Hematopoietic multipotent progenitor cell treated with erythropoietin and hydrocortisone succinate and interleukin-3 and kit ligand, for 8 days (in vitro differentiated cells): ENCODE measurements around the gene FEZ2.
A peak's percentile ranks its signal among the peaks of the same experiment; 100 is the strongest.
"Not testable (repeated sequence)": the region's sequence is repeated elsewhere in the genome, so short reads cannot be mapped to it uniquely, and the experiment has no call there.

Source experiments
- DNase-seq: peaks from one replicate; pipeline ENCODE4 v3.0.0-alpha.2; 2015

The FEZ2 gene, protein sequence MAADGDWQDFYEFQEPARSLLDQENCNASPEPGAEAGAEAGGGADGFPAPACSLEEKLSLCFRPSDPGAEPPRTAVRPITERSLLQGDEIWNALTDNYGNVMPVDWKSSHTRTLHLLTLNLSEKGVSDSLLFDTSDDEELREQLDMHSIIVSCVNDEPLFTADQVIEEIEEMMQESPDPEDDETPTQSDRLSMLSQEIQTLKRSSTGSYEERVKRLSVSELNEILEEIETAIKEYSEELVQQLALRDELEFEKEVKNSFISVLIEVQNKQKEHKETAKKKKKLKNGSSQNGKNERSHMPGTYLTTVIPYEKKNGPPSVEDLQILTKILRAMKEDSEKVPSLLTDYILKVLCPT

DNA sequence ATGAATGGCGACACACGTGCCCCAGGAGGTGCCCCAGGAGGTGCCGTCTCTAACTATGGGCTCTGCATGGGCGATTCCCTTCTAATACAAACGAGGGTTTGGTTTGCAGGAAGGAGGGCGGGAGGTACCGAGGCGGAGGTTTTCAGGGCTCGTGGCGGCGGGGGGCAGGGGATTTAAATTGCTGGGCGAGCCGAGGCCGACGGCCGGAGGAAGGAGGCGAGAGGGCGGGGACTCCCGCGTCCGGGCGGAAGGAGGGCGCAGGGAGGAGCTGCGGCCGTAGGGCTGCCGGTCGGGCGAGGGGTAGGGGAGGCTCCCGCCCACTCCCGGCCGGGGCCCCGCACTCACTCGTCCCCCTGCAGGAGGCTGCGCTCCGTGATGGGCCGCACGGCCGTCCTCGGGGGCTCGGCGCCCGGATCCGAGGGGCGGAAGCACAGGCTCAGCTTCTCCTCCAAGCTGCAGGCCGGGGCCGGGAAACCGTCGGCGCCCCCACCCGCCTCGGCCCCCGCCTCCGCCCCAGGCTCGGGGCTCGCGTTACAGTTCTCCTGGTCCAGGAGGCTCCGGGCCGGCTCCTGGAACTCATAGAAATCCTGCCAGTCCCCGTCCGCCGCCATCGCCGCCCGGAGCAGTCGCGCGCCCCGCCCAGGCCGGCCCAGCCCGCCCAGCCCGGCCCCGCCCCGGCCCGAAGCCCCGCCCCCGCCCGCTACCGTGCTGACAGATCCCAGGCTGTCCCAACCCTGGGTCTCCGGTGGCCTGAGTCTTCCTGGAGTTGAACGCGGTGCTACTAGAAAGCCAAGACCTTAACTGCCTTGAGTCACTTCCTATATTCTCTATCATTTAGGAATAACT is at the start of gene FEZ2:
FEZ2 (minus strand) TSS at position 637 of the 846 bp plus-strand sequence; CDS start at position 611, 26 bp downstream.
- DNase-seq: peak; percentile 79

DNA sequence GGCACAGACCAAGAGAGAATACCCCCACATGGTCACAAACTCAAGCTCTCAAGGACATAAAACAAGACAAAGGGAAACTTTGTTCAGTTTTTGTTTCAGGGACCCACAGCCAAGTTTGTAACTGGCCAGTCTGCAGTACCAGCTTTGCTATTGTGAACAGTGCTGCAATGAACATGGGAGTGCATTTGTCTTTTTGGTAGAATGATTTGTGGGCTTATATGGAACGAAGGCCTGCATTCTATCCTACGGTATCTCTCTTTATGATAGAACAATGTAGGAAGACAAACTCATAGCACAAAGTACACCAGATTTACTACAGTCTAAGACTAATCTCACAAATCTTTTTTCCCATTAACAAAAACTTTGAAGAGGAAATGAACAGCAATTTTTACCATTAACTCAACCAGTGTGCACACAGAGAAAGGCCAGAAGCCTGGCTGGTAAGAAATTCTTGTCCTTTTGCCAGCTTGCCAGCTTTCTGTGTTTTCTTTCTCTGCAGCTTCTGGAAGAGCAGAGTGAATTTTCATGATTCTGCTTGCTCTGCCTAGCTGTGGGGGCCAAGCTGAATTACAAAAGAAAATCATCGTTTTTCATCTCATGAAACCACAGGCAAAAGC is 37.1 kb upstream of the FEZ2 start:
- no peak for DNase-seq

DNA sequence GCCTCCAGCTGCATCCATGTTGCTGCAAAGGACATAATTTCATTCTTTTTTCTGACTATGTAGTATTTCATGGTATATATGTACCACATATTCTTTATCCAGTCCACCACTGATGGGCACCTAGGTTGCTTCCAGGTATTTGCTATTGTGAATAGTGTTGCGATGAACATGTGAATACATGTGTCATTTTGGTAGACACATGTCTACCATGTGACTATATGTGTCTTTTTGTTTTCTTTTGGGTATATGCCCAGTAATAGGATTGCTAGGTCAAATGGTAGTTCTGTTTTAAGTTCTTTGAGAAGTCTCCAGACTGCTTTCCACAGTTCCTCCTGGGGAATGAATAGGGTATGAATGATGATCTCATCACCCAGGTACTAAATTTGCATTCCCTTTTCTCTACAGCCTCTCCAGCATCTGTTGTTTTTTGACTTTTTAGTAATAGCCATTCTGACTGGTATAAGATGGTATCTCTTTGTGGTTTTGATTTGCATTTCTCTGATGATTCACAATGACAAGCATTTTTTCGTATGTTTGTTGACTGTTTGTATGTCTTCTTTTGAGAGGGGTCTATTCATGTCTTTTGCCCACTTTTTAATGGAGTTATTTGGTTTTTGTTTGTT is 35.6 kb upstream of the FEZ2 start:
- no peak for DNase-seq

DNA sequence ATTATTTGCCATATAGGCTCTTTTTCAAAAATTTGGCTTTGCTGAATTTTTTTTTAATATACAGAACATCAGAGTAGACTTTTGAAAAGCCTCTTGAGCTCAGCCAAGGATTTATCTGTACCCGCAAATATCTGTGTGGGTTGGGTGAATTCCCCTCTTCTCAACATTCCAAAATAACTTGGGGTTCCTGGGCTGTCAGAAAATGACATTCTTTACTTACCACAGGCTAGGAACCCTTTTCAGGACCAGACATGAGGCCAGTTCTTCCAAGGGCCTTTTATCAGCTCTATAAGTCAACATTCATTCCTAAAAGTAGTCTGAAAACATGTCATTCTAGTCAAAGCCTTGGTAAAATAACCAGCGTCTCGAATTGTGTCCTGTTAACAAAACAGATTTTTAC is 28.8 kb upstream of the FEZ2 start:
- no peak for DNase-seq

DNA sequence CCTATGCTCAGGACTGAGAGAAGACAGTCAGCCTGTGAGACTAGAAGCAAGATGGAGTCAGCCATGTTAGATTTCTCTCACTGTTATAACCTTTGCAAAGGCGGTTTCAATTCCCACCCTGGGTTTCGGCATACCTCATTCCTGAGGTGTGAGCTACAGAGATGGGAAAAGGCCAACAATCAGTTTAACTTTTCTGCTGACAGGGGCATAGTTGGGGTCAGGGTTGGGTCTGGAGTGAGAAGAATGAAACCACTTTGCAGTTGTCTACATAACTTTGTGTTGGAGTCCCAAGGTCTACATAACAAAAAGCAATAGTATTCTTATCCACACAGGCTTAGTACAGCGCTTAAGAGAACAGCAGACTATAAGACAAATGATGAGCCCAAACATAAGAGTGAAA is 28.1 kb upstream of the FEZ2 start:
- DNase-seq: no peak

DNA sequence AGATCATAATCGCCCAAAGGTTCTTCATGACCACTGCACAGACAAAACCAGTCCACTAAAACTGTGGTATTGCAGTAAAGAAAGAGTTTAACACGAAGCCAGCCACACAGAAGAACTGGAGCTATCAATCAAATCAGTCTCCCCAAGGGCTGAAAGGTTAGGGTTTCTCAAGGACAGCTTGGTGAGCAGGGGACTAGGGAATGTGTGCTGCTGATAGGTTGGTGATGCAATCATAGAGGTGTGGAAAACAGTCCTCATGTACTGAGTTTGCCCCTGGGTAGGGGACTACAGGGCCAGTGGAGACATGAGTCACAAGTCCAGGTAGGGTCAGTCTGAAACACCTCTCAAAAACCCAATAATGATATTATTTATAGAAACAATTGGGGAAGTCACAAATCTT is 27.3 kb upstream of the FEZ2 start:
- DNase-seq: no peak

DNA sequence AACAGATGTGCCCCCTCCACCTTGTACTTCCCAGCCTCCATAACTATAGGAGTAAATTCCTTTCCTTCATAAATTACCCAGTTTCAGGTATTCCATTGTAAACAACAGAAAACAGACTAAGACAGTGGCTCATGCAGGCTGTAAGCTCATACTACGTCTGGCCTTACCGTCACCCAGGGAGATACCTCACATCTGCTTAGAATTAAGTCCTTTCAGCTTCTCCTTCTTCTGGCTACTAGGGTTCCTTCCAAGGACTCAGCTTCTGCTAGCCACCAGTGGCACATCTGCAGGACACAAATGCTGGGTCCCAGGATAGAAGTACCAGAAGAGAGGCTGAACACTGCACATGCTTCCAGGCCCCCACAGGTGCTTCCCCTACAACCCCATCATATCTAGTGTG is 22.4 kb upstream of the FEZ2 start:
- no peak for DNase-seq

DNA sequence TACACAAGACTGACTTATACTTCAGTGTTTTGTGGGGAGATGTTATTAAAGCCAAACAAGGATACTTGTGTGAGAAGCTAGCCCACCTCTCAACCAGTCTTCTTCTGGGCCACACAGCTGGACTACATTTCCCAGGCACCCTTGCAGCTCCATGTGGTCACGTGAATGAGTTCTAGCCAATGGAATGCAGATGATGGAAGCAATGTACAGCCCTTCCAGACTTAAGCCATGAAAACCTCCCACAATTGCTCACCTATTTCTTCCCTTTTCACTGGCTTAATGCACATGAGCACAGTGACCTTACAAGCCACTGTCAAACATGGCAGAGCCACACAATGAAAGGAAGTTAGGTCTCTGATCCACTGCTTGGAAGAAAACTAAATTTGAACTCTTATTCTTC is 20.4 kb upstream of the FEZ2 start:
- DNase-seq: peak; percentile 56

DNA sequence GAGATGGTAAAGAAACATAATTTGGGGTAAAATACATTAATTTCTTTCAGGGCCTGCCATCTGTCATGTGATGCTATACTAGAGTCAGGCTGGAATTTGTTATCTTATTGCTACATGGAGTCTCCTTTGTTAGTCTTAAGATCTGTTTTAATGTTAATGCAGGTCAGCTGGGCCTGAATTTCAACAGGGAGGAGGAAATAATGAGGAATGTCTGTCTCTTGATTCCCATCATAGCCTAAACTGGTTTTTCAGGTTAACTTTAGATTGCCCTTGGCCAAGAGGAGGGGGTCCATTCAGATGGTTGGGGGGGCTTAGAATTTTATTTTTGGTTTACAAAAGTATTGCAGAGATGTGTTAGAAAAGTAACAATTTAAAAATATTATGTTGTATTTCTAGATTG is 19.0 kb upstream of the FEZ2 start:
- no peak for DNase-seq

DNA sequence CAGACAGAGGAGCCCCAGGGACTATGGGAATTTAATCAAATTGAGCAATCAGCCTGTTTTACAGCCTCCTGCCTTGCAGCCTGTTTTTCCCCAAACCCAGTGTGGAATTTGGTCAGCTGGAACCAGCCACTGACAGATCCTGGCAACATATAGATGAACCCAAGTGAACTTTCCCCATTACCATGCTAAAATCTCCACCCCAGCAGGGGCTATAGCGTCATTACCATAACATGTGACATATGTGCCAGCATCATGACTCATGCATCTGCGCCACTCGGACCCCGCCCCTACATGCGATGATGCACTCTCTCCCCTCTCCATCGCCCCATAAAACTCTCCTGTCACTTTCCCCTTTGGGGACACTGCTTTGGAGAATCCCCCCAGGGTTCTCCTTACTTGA is 17.3 kb upstream of the FEZ2 start:
- no peak for DNase-seq

DNA sequence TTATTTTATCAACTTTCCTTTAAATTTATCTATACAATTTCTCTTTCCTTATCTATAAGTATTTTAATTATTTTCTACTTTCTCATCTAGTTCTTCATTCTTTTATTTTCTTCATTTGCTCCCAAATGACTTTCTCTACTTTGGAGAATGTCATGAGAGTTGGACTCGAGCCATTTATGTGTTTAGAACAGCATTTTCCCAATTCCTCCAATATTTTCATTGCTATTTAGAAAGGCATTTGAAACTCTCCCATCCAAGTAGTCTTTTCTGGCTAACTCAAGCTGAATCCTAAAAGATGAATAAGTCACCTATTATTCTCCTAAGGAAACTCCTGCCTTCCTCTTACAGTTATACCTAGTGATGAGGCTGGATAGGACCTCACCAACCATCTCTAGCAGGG is 15.8 kb upstream of the FEZ2 start:
- no peak for DNase-seq

DNA sequence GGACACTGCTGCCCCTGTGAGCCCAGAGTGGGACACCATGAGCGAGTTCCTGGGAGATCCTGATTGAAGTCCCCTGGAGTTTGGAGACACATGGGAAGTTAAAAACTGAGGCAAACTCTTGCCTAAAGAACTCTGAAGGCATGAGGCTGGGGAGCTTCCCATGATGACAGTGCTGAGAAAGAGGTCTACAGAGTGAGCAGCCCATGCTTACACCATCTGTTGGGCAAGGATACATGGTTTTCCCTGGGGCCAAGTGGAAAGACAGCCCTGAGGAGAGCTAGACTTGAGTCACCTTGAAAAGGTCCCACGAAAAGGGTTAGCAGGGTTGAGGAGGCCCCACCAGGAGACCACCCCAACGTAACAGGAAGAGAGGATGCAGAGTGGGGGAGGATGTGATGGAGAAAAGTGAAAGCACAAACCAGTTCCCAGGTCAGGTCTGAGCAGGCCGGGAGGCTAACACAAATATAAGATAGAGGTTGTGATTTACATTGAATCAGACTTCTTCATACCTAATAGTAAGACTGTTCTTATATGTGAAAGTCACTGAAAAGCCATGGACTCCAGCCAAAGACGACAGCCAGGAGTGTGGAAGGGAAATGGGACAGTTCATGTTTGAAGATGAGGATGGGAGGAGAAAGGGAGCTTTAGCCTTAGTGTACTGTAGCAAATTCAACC is 13.5 kb upstream of the FEZ2 start:
- no peak for DNase-seq

DNA sequence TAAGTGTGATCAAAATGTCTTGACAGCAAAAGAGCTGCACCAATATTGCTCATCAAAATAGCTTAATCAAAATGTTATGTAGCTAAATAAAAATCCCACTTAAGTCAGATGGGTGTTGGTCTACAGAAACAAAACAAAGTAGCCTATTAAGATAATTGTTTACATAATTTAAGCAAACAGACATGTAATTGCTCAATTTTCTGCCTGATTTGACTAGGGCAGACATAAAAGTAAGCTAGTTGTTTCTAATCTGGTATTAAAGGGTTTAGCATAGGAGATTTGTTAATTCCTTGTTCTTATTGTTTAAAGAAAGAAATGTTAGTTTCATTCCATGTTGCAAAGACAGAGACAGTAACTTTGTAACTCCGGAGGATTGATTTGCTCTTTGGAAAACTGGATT is 11.5 kb upstream of the FEZ2 start:
- DNase-seq: no peak

DNA sequence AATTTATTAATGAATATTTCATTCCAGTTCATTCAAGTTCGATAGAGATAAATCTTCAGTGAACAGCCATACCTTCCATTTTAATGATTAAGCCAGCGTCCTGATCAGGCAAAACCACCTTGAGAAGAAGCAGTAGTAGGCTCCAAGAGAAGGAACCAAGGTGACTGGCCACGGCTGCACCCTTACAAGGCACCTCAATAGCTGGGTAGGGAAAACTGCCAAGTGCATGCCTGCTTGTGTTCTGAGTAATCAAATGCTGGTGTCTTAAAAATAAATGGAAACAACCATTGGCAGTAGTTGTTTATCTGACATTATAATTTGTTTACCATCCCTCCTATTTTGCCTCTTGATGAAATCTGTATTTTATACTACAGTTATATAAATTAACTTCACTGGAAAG is 10.0 kb upstream of the FEZ2 start:
- DNase-seq: no peak

DNA sequence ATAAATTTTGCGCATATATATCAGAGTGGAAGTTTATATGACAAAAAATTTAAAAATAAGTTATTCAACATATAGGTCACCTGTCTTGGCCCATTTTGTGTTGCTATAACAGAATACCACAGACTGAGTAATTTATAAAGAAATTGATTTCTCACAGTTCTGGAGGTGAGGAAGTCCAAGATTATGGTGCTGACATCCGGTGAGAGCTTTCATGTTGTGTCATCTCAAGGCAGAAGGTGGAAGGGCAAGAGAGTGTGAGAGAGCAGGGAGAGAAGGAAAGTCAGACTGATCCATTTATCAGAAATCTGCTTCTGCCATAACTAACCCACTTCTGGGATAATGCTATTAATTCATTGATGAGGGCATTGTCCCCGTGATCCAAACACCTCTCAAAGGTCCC is 9.0 kb upstream of the FEZ2 start:
- no peak for DNase-seq

DNA sequence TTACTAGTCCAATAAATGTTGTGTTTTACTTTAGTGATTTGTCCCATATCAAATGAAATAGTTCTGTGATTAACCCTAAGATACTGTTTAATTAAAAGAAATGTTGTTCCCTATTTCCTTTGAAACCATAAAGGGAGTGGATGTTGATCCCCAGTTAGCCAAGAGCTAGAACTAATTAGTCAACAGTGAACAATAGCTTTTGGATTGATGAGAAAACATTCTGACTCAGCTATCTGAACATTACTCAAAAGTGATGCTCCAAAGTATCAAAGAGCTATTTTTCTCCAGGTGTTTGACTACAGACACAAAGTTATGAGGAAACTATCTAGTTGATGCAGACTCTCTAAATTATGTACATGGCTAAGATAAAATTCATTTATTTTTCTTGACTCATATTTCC is 7.3 kb upstream of the FEZ2 start:
- DNase-seq: no peak

DNA sequence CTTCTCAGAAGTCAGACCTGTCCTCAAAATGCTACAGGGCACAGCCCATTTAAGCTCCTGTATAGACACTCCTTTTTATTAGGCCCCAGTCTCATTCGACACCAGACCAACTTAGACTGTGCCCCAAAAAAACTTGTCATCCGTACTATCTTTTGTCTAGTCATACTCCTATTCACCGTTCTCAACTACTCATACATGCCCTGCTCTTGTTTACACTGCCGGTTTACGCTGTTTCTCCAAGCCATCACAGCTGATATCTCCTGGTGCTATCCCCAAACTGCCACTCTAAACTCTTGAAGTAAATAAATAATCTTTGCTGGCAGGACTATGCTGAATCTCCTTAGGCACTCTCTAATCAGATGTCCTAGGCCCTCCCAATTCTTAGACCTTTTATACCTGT is 5.7 kb upstream of the FEZ2 start:
- not testable (repeated sequence) for DNase-seq

DNA sequence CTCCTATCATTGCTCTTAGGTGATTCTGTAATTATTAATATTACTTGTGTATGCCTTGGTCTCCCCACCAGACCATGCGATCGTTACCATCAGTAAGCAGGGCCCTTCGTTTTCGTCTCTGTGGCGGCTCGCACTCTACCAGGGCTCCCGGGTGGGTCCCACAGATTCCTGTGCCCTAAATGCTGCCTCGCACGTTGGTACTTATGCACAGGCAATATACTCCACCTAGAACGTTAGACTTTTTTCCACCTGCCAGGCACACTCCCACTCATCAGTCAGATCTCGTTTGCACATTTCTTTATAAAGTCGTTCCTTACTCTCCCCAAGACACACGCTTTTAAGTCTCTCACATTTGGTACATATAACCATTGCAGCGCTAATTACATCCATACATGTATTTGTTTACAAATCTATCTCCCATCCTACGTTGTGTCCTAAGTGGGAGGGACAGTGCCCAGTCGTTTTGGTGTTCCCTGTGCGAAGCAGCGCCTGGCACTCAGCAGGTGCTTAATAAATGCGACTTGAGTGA is 901 bp downstream of the FEZ2 start:
- DNase-seq: no peak

DNA sequence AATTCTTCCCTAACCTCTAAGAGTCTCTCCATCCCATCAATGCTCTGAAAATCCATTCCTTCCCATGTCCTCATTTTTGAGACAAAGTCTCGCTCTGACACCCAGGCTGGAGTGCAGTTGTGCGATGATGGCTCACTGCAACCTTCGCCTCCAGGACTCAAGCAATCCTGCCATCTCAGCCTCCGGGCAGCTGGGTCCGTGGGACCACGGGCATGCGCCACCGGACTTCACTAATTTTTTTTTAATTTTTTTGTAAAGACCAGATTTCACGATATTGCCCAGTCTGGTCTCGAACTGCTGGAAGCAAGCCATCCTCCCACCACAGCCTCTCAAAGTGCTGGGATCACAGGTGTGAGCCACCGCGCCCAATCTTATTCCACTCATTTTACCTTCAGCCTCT is 1.6 kb downstream of the FEZ2 start:
- no peak for DNase-seq

DNA sequence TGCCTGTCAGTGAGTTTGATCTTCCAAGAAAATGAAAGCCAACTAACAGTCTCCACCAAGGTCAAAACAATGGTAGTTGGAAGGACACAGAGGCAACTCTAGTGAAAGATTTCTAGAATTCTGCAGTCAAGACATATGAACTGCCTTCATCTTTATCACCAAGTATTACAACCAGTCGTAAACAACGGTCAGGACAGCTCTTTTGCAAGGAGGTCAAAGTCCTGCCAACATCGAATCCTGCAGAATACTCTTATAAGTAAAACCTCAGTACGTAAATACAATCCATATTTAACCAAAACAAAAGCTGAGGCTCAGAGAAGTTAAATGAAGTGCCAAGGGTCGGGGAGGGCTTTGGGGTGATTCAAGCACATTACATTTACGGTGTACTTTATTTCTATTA is 3.1 kb downstream of the FEZ2 start:
- no peak for DNase-seq

DNA sequence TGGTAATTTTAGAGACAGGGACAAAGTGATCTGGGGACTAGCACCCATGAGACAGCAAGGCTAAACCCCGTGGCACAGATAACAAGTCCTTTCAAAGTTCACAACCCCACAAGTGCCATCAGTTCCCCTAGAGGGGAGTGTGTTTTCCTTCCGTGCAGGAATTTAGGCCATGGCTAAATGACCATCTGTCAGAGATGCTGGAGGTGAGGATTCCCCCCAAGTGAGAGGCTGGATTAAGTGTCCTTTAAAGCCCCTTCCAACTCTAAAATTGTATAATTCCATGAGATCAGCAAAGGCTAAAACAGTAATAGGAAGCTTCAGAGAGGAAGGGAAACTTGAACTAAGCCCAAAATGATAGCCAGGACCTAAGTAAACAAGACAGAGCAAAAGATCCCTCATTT is 8.7 kb downstream of the FEZ2 start:
- DNase-seq: no peak

DNA sequence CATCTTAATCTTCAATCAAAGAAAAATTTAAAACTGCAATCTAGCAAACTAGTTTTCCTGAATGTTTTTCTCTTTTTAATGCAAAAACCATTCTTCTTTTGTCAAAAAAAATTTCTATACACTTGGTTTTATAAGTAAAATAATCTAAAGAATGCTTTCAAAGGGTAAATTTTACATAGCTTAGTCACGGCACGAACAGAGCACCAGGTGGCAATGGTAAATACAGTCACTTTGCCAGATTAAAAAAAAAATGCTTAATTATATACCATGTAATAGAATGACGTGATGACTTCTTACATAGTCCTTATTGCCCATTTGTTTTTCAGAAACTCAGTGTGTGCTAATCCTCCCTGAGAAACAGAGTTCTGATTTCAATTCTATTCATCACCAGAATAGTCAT is 10.4 kb downstream of the FEZ2 start:
- no peak for DNase-seq

DNA sequence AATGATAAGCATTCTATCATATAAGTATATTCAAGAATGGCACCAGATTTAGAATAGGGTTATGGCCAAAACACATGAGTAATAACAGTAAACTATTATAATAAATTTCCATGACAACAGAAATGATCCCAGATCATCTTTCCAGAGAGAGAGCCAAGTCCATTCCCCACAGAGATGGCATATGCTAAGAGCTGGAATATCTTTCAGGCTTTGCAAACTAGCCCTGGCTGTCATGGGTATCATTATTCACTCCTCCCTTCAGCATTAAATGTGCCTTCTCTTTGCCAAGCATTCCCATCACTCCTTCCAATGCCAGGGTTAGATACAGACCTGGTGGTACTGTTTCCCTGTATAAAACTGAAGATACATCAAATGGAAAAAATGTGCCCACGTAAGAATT is 10.9 kb downstream of the FEZ2 start:
- DNase-seq: no peak
